Natural killer cell (primary cell): ENCODE data around the gene CHFR. TPM values are rescaled to one million over a fixed set of nuclear protein-coding genes. Genes with fewer than 3 reads are reported as not detected.
"Not testable (repeated sequence)": the region's sequence is repeated elsewhere in the genome, so short reads cannot be mapped to it uniquely, and the experiment has no call there.

Source experiments
- ATAC-seq, 3 donors: fragments of 150-1000 bp in 2 of 3; fragments of 200-7000 bp in 1 of 3; cut with Tn5 transposase; 1 replicate in 1 of 3; 2 replicates in 2 of 3; pipeline ENCODE4 v1.10.0; 2021; ENCODE audit warnings: mild to moderate bottlenecking in 2 of 3, moderate library complexity in 2 of 3
- DNase-seq, 2 donors: peaks; one replicate each; pipeline versions ENCODE4 v3.0.0 to v3.0.0-alpha.2; 2013 to 2021; ENCODE audit warnings: mixed read lengths in 1 of 2
- H3K27ac ChIP-seq: one replicate; pipeline ENCODE4 v1.5.1; 2013; ENCODE audit warnings: mild to moderate bottlenecking, low read length
- H3K27me3 ChIP-seq: one replicate; pipeline ENCODE4 v1.6.1; 2013; ENCODE audit warnings: low read length; ENCODE audit not compliant: control insufficient read depth, insufficient read depth
- H3K36me3 ChIP-seq: one replicate; pipeline ENCODE4 v1.6.1; 2013; ENCODE audit warnings: low read length; ENCODE audit not compliant: control insufficient read depth, insufficient read depth
- H3K4me1 ChIP-seq: one replicate; pipeline ENCODE4 v1.6.1; 2013; ENCODE audit warnings: low read length; ENCODE audit not compliant: control insufficient read depth, insufficient read depth
- H3K4me3 ChIP-seq: one replicate; pipeline ENCODE4 v1.5.1; 2013; ENCODE audit warnings: low read length
- H3K9me3 ChIP-seq: one replicate; pipeline ENCODE4 v1.6.1; 2013; ENCODE audit warnings: low read length; ENCODE audit not compliant: control insufficient read depth, insufficient read depth
- H3K27ac Mint-ChIP-seq, 2 donors: one replicate each; pipeline ENCODE4 v1.8.0; 2022; ENCODE audit warnings: mild to moderate bottlenecking in 2 of 2, mixed read lengths in 2 of 2, moderate library complexity in 1 of 2
- H3K27me3 Mint-ChIP-seq, 2 donors: one replicate each; pipeline ENCODE4 v1.8.0; 2022; ENCODE audit warnings: low read depth in 2 of 2, mixed read lengths in 2 of 2
- H3K36me3 Mint-ChIP-seq: one replicate; pipeline ENCODE4 v1.8.0; 2022; ENCODE audit warnings: mixed read lengths
- H3K4me1 Mint-ChIP-seq, 2 donors: one replicate each; pipeline ENCODE4 v1.8.0; 2022; ENCODE audit warnings: mixed read lengths in 2 of 2
- H3K4me3 Mint-ChIP-seq: one replicate; pipeline ENCODE4 v1.8.0; 2022; ENCODE audit warnings: mild to moderate bottlenecking, moderate library complexity, mixed read lengths
- H3K9me3 Mint-ChIP-seq, 2 donors: one replicate each; pipeline ENCODE4 v1.8.0; 2022; ENCODE audit warnings: mixed read lengths in 2 of 2
- WGBS: methylation state at CpG from one replicate; pipeline ENCODE4 v1.1.7; 2013; ENCODE audit warnings: missing lambda C conversion rate; ENCODE audit not compliant: insufficient coverage; 5-methylcytosine and 5-hydroxymethylcytosine counted together
- intact Hi-C: fragments of 100-400 bp; cut with micrococcal nuclease; formaldehyde crosslinking; loops from one replicate; pipeline ENCODE4 v1.14.2; 2022
- total RNA-seq, 4 donors: library from RNA; stranded (reverse); fragments of 120-200 nt in 1 of 4; gene quantifications; one replicate each; pipeline versions ENCODE4 v1.2.3 to v1.2.4, GENCODE V29; 2013 to 2022
- TF ChIP-seq, protein P1 (sequence below): fragments of 200-600 bp; IDR thresholded peaks from one replicate; pipeline ENCODE4 v1.8.0; 2022; ENCODE audit warnings: antibody characterized with exemption

The CHFR gene
- 100 to 1,000 TPM; 161 to 170 (median 168) TPM for total RNA-seq
- total RNA-seq (2013) = 69.2 TPM

GRCh38 chr12:132887513-132888351 is at the start of gene CHFR:
TSS of gene CHFR (minus strand) at chr12:132887605. CDS start at chr12:132887328, 277 bp downstream.
- TF ChIP-seq, protein P1, sequence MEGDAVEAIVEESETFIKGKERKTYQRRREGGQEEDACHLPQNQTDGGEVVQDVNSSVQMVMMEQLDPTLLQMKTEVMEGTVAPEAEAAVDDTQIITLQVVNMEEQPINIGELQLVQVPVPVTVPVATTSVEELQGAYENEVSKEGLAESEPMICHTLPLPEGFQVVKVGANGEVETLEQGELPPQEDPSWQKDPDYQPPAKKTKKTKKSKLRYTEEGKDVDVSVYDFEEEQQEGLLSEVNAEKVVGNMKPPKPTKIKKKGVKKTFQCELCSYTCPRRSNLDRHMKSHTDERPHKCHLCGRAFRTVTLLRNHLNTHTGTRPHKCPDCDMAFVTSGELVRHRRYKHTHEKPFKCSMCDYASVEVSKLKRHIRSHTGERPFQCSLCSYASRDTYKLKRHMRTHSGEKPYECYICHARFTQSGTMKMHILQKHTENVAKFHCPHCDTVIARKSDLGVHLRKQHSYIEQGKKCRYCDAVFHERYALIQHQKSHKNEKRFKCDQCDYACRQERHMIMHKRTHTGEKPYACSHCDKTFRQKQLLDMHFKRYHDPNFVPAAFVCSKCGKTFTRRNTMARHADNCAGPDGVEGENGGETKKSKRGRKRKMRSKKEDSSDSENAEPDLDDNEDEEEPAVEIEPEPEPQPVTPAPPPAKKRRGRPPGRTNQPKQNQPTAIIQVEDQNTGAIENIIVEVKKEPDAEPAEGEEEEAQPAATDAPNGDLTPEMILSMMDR = no peak
- H3K27ac Mint-ChIP-seq = peak within 1 kb of the TSS; percentile 100
- peak within 1 kb of the TSS; percentile 98 for H3K4me3 Mint-ChIP-seq
- H3K36me3 Mint-ChIP-seq = no peaks in the 10 kb centered on the region
- Histone ChIP-seq H3K4me3 (peak within 1 kb of the TSS; percentile 91), H3K9me3 (no peaks in the 10 kb centered on the region), H3K4me1 (peaks cover 12% of the 10 kb centered on the region), H3K27me3 (no peaks in the 10 kb centered on the region), H3K27ac (peak within 1 kb of the TSS; percentile 99), H3K36me3 (no peaks in the 10 kb centered on the region)
- 1% methylated on average over 84 of the region's 84 CpGs for WGBS
- H3K27me3 Mint-ChIP-seq = peaks cover 8 to 10% of the 10 kb centered on the region in 2 donors
- no peaks in the 10 kb centered on the region for H3K9me3 Mint-ChIP-seq
- intact Hi-C loops = loop anchor here (1.0 to 2.0 kb wide), 6 partner anchors 17 to 193 kb away; partner anchors contain the start of genes GOLGA3, ZNF140, ZNF26 and ZNF84
- H3K4me1 Mint-ChIP-seq = peaks cover 16 to 22% of the 10 kb centered on the region in 2 donors
- peak; percentile 92 to 97 for DNase-seq
- peak; percentile 97 to 100 (median 97) for ATAC-seq

DNA sequence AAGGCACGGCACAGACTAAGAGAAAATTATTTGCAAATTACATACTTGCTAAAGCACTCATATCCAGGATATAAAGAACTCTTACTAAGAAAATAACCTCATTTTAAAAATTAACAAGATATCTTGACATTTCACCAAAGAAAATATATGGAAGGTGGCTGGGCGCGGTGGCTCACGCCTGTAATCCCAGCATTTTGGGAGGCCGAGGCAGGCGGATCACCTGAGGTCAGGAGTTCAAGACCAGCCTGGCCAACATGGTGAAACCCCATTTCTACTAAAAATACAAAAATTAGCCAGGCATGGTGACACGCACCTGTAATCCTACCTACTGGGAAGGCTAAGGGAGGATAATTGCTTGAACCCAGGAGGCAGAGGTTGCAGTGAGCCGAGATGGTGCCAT is 49.5 kb upstream of the CHFR start:
- H3K9me3 ChIP-seq = peaks cover 45% of the 10 kb centered on the region
- H3K27me3 ChIP-seq, ATAC-seq, H3K27me3 Mint-ChIP-seq, H3K27ac ChIP-seq, H3K27ac Mint-ChIP-seq, intact Hi-C loops, H3K4me1 Mint-ChIP-seq, H3K36me3 ChIP-seq, H3K4me3 ChIP-seq, DNase-seq, H3K4me1 ChIP-seq, H3K4me3 Mint-ChIP-seq: not testable (repeated sequence)
- Mint-ChIP-seq H3K9me3 (peaks cover 12 to 17% of the 10 kb centered on the region in 2 donors), H3K36me3 (peaks cover 35% of the 10 kb centered on the region)
- WGBS = 87% methylated on average over 2 of the region's 8 CpGs

DNA sequence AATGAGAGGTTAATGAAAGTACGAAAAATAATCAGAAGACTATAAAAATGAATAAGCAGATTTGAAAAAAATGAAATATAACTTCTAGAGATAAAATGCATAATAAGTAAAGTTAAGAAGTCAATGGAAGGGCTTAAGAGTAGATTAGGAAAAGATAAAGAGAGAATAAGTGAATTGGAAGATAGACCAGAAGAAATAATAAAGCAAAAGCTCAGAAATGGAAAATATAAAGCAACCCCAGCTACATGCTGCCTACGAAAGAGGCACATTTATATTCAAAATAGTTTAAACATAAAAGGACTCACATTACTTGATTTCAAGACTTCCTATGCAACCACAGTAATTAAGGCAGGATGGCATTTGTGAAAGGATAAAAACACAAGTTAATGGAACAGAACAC is 48.8 kb upstream of the CHFR start:
- no peak for ATAC-seq
- H3K36me3 ChIP-seq = peaks cover 3% of the 10 kb centered on the region
- H3K27me3 ChIP-seq = no peaks in the 10 kb centered on the region
- H3K4me1 ChIP-seq = no peaks in the 10 kb centered on the region
- peaks cover 41% of the 10 kb centered on the region for H3K9me3 ChIP-seq
- DNase-seq = no peak
- H3K27ac ChIP-seq = no peak overlapping the region
- WGBS = 100% methylated on average over 1 of the region's 2 CpGs
- TF ChIP-seq, protein P1 = no peak
- H3K27ac Mint-ChIP-seq = no peak overlapping the region
- no peaks in the 10 kb centered on the region for H3K27me3 Mint-ChIP-seq
- no peak overlapping the region for H3K4me3 Mint-ChIP-seq
- H3K4me3 ChIP-seq = no peak overlapping the region
- intact Hi-C loops = no loop called here
- H3K4me1 Mint-ChIP-seq = no peaks in the 10 kb centered on the region
- H3K36me3 Mint-ChIP-seq = peaks cover 35% of the 10 kb centered on the region
- peaks cover 15 to 18% of the 10 kb centered on the region in 2 donors for H3K9me3 Mint-ChIP-seq

DNA sequence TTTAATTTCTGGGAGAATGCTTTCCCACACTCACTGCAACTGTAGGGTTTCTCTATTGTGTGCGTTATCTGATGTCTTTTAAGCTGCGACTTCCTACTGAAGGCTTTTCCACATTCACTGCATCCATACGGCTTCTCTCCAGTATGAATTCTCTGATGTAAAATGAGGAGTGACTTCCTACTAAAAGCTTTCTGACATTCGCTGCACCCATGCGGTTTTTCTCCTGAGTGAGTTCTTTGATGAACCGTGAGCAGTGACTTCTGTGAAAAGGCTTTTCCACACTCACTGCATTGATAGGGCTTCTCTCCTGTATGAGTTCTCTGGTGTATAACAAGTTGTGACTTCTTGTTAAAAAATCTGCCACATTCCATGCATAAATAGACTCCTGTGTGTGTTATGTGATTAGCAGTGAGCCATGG is 39.0 kb upstream of the CHFR start:
- Mint-ChIP-seq H3K4me3 (no peak overlapping the region), H3K36me3 (peaks cover 79% of the 10 kb centered on the region), H3K27me3 (no peaks in the 10 kb centered on the region), H3K27ac (no peak overlapping the region), H3K4me1 (no peaks in the 10 kb centered on the region), H3K9me3 (peaks cover 25 to 48% of the 10 kb centered on the region in 2 donors)
- Histone ChIP-seq H3K36me3 (peaks cover 5% of the 10 kb centered on the region), H3K27ac (no peak overlapping the region), H3K4me3 (no peak overlapping the region), H3K4me1 (no peaks in the 10 kb centered on the region), H3K27me3 (no peaks in the 10 kb centered on the region), H3K9me3 (peaks cover 67% of the 10 kb centered on the region)
- intact Hi-C loops = no loop called here
- 100% methylated on average over 6 of the region's 6 CpGs for WGBS
- TF ChIP-seq, protein P1 = no peak
- DNase-seq (no peak), ATAC-seq (no peak)
